Coronary artery (tissue), 2 donors: Measurements from ENCODE around the gene RAPGEF6.

Experiments used
- DNase-seq: peaks from one replicate; pipeline ENCODE4 v3.0.0-alpha.2; 2017; ENCODE audit warnings: low spot score
- H3K27ac ChIP-seq, 2 donors: fragments of 200-600 bp; sonication (generic); one replicate each; pipeline ENCODE4 v1.5.1; 2016 to 2019
- H3K4me3 ChIP-seq: fragments of 200-600 bp; sonication (generic); 2 replicates; pipeline ENCODE4 v1.5.1; 2016; ENCODE audit warnings: mild to moderate bottlenecking, moderate library complexity
- TF ChIP-seq, protein P1 (sequence below): fragments of 200-600 bp; sonication (generic); IDR thresholded peaks from one replicate; pipeline ENCODE4 v1.5.1; 2019; ENCODE audit warnings: antibody characterized with exemption

The RAPGEF6 gene

DNA sequence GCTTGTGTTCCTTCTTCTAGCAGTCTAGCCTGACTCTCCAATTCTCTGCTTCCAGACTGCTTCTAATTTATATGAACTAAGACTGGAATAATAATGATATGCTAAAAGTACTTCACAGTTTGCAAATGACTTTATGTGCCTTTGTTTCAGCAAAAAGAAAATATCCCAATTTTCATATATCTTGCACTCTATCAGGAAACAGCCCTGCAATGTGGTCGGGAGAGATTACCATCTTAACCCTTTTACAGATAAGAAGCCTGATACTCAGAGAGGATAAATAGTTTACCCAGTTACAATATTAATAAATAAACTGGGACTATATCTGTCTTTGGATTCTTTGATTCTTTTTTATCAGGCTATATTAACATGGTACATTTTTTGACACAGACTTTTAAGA, 245.2 kb downstream of the RAPGEF6 start:
- no peak overlapping the region for H3K4me3 ChIP-seq
- TF ChIP-seq, protein P1, sequence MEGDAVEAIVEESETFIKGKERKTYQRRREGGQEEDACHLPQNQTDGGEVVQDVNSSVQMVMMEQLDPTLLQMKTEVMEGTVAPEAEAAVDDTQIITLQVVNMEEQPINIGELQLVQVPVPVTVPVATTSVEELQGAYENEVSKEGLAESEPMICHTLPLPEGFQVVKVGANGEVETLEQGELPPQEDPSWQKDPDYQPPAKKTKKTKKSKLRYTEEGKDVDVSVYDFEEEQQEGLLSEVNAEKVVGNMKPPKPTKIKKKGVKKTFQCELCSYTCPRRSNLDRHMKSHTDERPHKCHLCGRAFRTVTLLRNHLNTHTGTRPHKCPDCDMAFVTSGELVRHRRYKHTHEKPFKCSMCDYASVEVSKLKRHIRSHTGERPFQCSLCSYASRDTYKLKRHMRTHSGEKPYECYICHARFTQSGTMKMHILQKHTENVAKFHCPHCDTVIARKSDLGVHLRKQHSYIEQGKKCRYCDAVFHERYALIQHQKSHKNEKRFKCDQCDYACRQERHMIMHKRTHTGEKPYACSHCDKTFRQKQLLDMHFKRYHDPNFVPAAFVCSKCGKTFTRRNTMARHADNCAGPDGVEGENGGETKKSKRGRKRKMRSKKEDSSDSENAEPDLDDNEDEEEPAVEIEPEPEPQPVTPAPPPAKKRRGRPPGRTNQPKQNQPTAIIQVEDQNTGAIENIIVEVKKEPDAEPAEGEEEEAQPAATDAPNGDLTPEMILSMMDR, result no peak
- DNase-seq, result no peak
- no peak overlapping the region for H3K27ac ChIP-seq

DNA sequence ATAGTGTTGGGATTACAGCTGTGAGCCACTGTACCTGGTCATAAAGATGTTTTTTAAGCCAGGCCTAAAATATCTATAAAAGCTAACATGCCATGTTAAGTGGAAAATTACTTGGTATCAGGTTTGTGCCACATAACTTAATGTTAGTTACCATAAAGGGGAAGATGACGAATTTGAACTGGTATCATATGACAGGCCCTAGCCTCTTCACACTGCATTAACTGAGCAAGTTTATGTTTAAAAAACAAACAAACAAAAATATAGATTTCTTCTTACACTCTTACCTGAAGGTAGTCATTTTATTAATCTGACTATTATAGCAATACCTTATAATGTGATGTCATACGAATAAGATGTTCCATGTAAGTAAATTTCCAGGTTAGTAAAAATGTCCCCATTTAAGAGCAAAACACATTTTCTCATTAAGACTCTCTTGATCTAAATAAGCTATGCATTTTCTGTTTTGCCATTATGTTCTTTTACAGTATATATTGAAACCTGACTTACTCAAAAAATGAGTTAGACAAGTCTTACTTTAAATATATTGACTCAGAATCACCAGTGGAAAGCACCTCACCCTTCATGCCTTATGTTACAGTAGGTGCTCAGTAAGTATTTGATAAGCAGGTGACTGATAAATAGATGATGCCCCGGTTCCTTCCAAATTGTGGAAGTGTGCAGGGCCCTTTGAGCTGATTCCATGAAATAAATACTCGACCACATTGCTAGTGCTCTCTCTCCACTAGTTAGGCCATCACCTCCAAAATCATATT, 245.7 kb downstream of the RAPGEF6 start:
- no peak overlapping the region for H3K4me3 ChIP-seq
- DNase-seq, result no peak

DNA sequence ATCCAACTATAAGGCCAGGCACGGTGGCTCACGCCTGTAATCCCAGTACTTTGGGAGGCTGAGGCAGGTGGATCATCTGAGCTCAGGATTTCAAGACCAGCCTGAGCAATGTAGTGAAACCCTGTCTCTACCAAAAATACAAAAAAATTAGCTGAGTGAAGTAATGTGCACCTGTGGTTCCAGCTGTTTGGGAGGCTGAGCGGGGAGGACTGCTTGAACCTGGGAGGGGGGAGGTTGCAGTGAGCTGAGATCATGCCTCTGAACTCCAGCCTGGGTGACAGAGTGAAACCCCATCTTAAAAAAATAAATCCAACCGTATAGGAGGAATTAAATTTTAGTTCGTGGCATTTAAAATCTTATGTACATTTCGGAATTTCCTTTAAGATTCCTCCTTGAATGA, 247.8 kb downstream of the RAPGEF6 start:
- H3K27ac ChIP-seq, result no peak overlapping the region
- H3K4me3 ChIP-seq, result no peak overlapping the region
- TF ChIP-seq, protein P1, result no peak
- no peak for DNase-seq

More for the DNA sequence above, 245.7 kb downstream of the RAPGEF6 start:
- H3K27ac ChIP-seq, result no peak overlapping the region
- TF ChIP-seq, protein P1, result no peak

DNA sequence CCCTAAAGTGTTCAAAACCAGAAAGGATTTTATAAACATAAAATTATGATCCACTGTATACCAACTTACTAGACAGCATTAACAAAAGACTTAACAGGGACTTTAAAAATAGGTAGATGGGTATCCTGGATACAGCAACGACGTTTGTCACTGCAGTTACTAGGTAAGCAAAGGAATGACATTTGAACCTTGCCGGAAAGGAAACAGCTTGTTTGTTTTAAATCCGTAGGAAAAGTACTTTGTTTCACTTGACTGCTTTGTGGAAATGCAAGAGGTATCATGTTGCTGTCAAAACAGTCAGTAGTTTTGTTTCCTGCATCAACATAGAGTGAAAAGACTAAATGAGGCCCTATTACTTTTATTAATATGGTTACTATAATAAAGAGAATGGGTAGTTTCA, 248.2 kb downstream of the RAPGEF6 start:
- DNase-seq, result no peak
- H3K27ac ChIP-seq, result no peak overlapping the region
- H3K4me3 ChIP-seq, result no peak overlapping the region
- TF ChIP-seq, protein P1, result no peak

DNA sequence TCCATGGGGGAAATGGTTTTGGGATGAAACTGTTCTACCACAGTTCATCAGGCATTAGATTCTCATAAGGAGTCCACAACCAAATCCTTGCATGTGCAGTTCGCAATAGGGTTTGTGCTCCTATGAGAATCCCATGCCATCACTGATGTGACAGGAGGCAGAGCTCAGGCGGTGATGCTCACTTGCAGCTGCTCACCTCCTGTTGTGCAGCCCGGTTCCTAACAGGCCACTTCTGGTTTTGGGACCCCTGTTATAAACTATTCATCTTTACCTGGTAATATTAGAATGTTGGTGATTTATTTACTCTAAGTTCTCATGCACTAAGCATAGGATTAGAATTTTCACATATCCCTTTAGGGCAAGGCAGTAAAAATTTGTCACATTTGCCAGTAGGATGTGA, 248.9 kb downstream of the RAPGEF6 start:
- DNase-seq, result no peak
- Histone ChIP-seq H3K4me3 (no peak overlapping the region), H3K27ac (no peak overlapping the region)
- TF ChIP-seq, protein P1, result no peak

DNA sequence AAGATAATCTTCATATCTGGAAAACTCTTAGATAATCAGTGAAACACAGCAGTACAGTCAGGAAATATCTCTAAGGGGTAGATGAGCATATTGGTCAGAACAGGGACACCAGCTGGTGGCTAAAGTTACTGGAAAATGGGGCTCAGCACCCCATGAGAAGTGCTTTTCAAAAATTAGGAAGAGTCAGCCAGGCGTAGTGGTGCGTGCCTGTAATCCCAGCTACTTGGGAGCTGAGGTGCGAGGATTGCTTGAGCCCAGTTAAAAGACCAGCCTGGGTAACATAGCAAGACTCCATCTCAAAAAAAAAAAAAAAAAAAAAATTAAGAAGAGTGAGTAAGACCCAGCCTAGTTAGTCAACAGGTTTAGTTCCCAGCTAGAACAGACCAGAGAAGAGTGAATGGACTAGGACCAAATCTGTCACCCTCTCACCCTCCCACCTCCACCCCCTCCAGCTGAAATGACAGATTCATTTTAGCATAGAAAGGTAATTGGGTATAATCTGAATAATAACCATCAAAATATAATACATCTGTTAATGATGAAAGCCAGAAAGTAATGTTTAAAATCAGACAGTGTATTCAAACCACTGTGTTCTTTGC, 250.3 kb downstream of the RAPGEF6 start:
- Histone ChIP-seq H3K27ac (no peak overlapping the region), H3K4me3 (no peak overlapping the region)
- TF ChIP-seq, protein P1, result no peak
- DNase-seq, result no peak

DNA sequence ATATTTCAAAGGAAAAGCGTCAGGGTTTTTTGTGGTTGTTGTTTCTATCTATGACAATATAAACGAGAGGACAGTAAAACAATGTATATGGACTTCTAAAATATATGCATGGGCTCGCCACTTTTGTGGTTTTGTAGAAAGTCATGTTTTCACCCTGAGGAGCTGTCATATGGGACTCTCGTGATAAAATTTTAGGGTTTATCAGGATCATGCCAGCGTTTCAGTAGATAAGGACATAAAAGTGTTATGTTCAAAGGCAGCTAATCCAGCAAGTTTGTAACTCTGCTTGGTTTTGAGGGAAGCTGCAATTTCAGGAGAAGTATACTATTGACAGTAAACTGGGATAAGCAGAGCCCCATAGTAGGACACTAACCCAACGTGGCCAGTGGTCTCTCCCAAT, 250.9 kb downstream of the RAPGEF6 start:
- no peak for DNase-seq
- Histone ChIP-seq H3K27ac (no peak overlapping the region), H3K4me3 (no peak overlapping the region)
- TF ChIP-seq, protein P1, result no peak
